Epithelial cell of esophagus (primary cell): ENCODE measurements around the gene SLMAP.

ENCODE experiments used
- DNase-seq: peaks from one replicate; pipeline ENCODE4 v3.0.0; 2010; ENCODE audit warnings: low read depth
- H3K4me3 ChIP-seq: 2 replicates; pipeline ENCODE4 v1.5.1; 2011; ENCODE audit warnings: mild to moderate bottlenecking, low read length, control low read depth
- TF ChIP-seq, protein P1 (sequence below): IDR thresholded peaks from 2 replicates; pipeline ENCODE4 v1.5.1; 2011; ENCODE audit warnings: low read depth, mild to moderate bottlenecking, low read length, control low read depth, inconsistent platforms; ENCODE audit not compliant: insufficient read depth; ENCODE audit errors: missing control alignments

Gene SLMAP

DNA sequence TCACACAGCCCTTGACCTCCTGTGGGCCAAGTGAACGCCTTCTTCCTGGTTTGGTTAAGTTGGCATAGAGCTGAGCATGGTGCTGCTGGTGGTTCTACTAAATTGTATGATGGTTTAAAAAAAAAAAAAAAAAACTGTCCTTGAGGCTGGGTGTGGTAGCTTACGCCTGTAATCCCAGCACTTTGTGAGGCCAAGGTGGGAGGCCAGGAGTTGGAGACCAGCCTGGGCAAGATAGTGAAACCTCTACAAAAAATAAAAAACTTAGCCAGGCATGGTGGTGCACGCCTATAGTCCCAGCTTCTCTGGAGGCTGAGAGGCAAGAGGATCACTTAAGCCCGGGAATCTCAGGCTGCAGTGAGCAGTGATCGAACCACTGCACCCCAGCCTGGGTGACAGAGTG is 193.2 kb downstream of the SLMAP start:
- H3K4me3 ChIP-seq = no peak overlapping the region
- TF ChIP-seq, protein P1, sequence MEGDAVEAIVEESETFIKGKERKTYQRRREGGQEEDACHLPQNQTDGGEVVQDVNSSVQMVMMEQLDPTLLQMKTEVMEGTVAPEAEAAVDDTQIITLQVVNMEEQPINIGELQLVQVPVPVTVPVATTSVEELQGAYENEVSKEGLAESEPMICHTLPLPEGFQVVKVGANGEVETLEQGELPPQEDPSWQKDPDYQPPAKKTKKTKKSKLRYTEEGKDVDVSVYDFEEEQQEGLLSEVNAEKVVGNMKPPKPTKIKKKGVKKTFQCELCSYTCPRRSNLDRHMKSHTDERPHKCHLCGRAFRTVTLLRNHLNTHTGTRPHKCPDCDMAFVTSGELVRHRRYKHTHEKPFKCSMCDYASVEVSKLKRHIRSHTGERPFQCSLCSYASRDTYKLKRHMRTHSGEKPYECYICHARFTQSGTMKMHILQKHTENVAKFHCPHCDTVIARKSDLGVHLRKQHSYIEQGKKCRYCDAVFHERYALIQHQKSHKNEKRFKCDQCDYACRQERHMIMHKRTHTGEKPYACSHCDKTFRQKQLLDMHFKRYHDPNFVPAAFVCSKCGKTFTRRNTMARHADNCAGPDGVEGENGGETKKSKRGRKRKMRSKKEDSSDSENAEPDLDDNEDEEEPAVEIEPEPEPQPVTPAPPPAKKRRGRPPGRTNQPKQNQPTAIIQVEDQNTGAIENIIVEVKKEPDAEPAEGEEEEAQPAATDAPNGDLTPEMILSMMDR = no peak
- DNase-seq = no peak

DNA sequence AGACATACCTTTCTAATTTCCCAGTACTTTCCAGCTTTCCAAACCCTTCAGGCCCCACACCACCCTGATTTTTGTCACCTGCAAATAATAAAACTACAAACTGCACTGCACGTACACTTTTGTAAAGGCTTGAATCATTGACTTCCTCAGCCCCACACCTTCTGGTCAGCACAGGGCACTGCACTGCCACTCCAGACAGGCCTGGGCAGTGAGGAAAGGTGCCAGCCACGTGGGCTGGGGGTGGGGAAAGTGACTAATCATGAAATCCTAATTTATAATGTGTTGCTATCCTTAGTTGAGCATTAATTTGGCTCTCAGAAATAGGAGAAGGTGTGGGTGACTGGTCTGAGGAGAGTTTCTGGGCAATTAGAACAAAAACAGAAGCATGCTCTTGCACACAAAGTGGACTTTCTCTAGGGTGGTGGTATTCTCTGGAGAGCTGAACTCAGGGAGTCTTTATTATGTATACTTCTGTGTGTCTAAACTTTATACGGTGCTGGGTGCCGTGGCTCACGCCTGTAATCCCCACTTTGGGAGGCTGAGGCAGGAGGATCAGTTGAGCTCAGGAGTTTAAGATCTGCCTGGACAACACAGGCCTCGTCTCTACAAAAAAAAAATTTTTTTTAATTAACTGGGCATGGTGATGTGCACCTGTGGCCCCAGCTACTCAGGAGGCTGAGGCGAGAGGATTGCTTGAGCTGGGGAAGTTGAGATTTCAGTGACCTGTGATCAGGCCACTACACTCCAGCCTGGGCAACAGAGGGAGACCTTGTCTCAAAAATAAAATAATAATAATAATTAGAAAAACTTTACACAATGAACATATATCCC is 193.9 kb downstream of the SLMAP start:
- TF ChIP-seq, protein P1 = peak; percentile 25
- DNase-seq = peak; percentile 74
- no peak overlapping the region for H3K4me3 ChIP-seq

DNA sequence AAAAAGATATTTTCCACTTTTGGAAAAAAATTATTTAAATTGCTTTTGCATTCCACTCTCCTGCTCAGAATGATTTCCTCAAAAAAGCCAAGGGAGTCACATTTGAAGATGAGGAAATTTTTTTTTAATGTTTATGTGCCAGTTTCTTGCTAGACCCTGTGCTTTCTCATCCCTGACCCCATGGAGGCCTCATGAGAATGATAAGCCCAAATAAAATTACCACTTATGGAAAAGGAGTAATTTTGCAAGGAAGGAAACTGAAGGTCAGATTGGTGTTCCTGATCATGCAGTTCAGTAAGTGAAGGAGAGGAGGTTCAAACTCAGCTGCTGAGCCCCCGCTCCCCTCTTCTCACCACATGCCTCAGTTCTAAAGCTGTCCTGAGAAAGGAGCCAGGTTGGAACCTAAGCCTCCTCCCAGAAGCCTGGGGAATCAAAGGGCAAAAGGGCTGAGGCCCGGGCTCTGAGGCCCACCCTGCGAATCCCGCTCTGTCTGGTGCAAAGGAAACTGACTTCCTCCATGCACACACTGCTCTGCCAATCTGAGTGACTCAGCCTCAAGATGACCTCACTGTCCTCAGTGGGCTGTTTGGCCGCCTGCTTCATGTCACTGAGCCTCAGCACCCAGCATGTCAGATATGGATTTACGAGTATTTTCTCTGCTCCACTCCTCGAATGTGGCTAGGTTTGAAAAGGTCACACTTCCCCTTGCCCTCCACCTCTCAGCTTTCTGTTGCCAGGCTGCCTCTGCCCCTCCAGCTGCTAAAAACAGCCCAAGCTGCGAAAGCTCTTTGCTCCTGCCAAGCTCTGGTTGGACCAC is 195.2 kb downstream of the SLMAP start:
- DNase-seq = peak; percentile 82
- no peak overlapping the region for H3K4me3 ChIP-seq
- TF ChIP-seq, protein P1 = no peak

DNA sequence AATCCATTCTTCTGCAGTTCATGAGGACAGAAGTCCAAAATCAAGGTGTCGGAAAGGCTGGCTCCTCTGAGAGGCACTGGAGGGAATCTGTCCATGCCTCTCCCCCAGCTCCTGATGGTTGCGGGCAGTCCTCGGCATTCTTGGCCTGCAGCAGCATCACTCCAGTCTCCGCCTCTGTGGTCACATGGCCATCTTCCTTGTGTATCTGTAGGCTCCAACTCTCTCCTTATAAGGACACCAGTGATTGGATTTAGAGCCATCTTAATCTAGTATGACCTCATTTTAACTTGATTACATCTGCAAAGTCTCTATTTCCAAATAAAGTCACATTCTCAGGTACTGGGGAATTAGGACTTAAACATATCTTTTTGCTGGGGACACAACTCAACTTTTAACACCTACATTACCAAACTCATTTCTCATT is 196.1 kb downstream of the SLMAP start:
- peak; percentile 50 for DNase-seq
- no peak overlapping the region for H3K4me3 ChIP-seq
- TF ChIP-seq, protein P1 = no peak

DNA sequence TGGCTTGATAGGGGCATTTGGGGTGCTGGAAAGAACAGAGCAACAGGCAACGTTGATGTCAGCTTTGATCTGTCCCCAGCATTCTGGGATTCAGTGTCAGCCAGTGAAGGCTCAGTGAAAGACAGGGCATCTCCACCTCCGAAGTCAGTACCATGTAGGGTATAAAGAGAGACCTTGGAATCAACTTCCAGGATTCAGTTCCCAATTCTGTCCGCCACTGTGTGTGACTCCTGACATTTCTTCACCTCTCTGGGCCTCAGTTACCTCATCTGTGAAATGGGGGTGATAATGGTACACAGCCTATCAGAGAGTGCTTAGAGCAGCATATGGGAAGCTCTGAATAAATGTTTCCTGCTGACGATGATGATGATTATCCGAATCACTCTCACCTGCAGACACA is 196.5 kb downstream of the SLMAP start:
- DNase-seq = no peak
- H3K4me3 ChIP-seq = no peak overlapping the region
- TF ChIP-seq, protein P1 = no peak

DNA sequence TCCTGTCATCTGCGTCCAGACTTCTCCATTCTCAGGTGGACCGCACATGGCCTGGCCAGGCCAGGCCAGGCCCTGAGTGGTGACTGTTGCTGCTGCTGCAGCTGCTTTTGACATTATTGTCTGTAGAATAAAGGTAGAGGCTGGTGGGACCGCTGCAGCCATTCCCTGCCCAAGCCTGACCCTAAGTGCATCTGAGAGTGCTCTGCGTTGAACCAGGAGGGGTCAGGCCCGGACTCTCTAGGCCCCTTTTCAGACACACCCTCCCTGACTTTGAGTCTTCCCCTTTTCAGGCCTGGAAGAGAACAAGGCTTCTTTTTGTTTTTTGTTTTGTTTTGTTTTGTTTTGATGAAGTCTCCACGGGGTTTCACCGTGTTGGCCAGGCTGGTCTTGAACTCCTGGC is 197.5 kb downstream of the SLMAP start:
- no peak overlapping the region for H3K4me3 ChIP-seq
- TF ChIP-seq, protein P1 = no peak
- no peak for DNase-seq
